ENCODE results near the gene MAP3K15. TPM values are rescaled to one million over a fixed set of nuclear protein-coding genes. Genes with fewer than 3 reads are reported as not detected.

MAP3K15 gene
- total RNA-seq, 1 donor from 2014 or later, result not detected

Other genes with a start within 250 kb of the MAP3K15 start
- 898 TPM for gene PDHA1, start 171.6 kb downstream of the MAP3K15 start, total RNA-seq

Data from cardiac septum (tissue), 1 donor.